ENCODE measurements around the gene FGD6. TPM values are rescaled to one million over a fixed set of nuclear protein-coding genes. Genes with fewer than 3 reads are reported as not detected.

FGD6 gene
- total RNA-seq, 1 donor from 2014 or later = 17.7 TPM

DNA sequence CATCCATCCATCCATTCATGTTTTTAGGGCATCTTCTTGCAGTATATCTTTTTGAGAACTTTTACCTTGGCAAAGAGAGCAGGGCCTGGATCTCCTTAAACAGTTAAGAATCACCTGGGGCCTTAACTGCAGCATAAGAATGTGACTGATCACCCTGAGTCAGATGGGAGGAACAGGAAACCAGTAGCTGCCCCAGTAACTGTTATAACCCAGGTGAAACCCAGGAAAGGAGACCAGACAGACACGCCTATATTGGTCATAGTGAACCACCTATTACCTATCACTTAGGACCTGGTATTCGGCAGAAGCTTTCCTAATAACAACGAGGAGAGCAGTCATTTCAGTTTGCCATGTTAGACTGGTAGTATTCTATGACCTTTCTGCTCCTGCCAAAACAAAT, 100.5 kb downstream of the FGD6 start:
- TF ChIP-seq, protein P1, sequence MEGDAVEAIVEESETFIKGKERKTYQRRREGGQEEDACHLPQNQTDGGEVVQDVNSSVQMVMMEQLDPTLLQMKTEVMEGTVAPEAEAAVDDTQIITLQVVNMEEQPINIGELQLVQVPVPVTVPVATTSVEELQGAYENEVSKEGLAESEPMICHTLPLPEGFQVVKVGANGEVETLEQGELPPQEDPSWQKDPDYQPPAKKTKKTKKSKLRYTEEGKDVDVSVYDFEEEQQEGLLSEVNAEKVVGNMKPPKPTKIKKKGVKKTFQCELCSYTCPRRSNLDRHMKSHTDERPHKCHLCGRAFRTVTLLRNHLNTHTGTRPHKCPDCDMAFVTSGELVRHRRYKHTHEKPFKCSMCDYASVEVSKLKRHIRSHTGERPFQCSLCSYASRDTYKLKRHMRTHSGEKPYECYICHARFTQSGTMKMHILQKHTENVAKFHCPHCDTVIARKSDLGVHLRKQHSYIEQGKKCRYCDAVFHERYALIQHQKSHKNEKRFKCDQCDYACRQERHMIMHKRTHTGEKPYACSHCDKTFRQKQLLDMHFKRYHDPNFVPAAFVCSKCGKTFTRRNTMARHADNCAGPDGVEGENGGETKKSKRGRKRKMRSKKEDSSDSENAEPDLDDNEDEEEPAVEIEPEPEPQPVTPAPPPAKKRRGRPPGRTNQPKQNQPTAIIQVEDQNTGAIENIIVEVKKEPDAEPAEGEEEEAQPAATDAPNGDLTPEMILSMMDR (IDR thresholded peaks at IDR 0.05) = no peak
- peaks cover 0 to 9% of the 10 kb centered on the region in 2 donors for H3K36me3 ChIP-seq
- intact Hi-C loops (cut with DNase I) = loop anchor here (2.0 kb wide), 1 partner anchor 220 kb away; no protein-coding TSS in a partner anchor
- no peak overlapping the region for H3K4me3 ChIP-seq
- peak overlapping the region; percentile 44 for H3K27ac ChIP-seq
- H3K9me3 ChIP-seq = no peaks in the 10 kb centered on the region
- no peak for DNase-seq (ENCODE audit: extremely low spot score in 2 of 2)
- H3K27me3 ChIP-seq = no peaks in the 10 kb centered on the region
- H3K4me1 ChIP-seq = peaks cover 19% of the 10 kb centered on the region

GRCh38 chr12:95116341-95116740, 100.9 kb downstream of the FGD6 start:
- Histone ChIP-seq H3K4me3 (no peak overlapping the region), H3K4me1 (peaks cover 19% of the 10 kb centered on the region), H3K9me3 (no peaks in the 10 kb centered on the region), H3K36me3 (peaks cover 0 to 9% of the 10 kb centered on the region in 2 donors), H3K27me3 (no peaks in the 10 kb centered on the region), H3K27ac (peak overlapping the region; percentile 44)
- DNase-seq (ENCODE audit: extremely low spot score in 2 of 2) = no peak
- intact Hi-C loops (cut with DNase I) = loop anchor here (2.0 kb wide), 1 partner anchor 220 kb away; no protein-coding TSS in a partner anchor
- TF ChIP-seq, protein P1 (IDR thresholded peaks at IDR 0.05) = no peak
- TF ChIP-seq POLR2A (IDR thresholded peaks at IDR 0.05) = no peak
- no peak for TF ChIP-seq POLR2AphosphoS5 (IDR thresholded peaks at IDR 0.05; ENCODE audit: insufficient read depth in 1 of 2, low read depth in 1 of 2)

- TF ChIP-seq, protein P1 (IDR thresholded peaks at IDR 0.05) = no peak
- TF ChIP-seq POLR2A (IDR thresholded peaks at IDR 0.05) (no peak), POLR2AphosphoS5 (IDR thresholded peaks at IDR 0.05; ENCODE audit: insufficient read depth in 1 of 2, low read depth in 1 of 2) (no peak)
- H3K36me3 ChIP-seq = peaks cover 0 to 9% of the 10 kb centered on the region in 2 donors
- no peaks in the 10 kb centered on the region for H3K27me3 ChIP-seq
- intact Hi-C loops (cut with DNase I) = loop anchor here (2.0 kb wide), 1 partner anchor 221 kb away; no protein-coding TSS in a partner anchor
- H3K4me1 ChIP-seq = peaks cover 19% of the 10 kb centered on the region
- no peaks in the 10 kb centered on the region for H3K9me3 ChIP-seq
- H3K4me3 ChIP-seq = no peak overlapping the region
- no peak for DNase-seq (ENCODE audit: extremely low spot score in 2 of 2)
- H3K27ac ChIP-seq = no peak overlapping the region
Measured at GRCh38 chr12:95115641-95116040, 101.6 kb downstream of the FGD6 start.

DNA sequence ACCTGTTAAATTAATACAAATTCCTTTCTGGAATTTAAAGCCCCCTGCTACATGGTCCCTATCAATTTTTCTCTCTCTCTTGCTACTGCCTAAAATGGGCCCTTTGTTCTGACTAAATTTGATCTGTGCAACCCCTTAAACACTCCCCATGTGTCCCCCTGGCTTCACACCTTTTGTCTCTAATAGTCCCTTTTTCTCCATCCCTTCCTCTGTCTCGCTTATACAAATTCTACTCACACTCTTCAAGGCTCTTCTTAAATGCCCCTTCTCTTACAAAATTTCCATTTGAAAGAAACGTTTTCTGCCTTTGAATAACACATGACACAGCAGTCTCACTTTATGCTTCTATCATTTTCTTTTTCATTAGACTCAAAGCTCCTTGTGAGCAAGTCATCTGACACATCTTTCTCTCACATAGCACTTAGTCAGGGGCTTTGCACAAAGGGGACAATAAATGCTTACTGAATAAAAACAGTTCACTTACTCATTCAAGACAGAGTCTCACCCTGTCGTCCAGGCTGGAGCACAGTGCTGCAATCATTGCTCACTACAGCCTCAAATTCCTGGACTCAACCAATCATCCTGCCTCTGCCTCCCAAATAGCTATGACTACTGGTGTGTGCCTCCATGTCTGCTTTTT, 102.4 kb downstream of the FGD6 start:
- Histone ChIP-seq H3K4me1 (peaks cover 19% of the 10 kb centered on the region), H3K27me3 (no peaks in the 10 kb centered on the region), H3K4me3 (no peak overlapping the region), H3K9me3 (no peaks in the 10 kb centered on the region), H3K36me3 (peaks cover 0 to 9% of the 10 kb centered on the region in 2 donors), H3K27ac (no peak overlapping the region)
- intact Hi-C loops (cut with DNase I) = no loop called here
- no peak for TF ChIP-seq POLR2AphosphoS5 (IDR thresholded peaks at IDR 0.05; ENCODE audit: insufficient read depth in 1 of 2, low read depth in 1 of 2)
- no peak for TF ChIP-seq POLR2A (IDR thresholded peaks at IDR 0.05)
- TF ChIP-seq, protein P1 (IDR thresholded peaks at IDR 0.05) = no peak
- no peak for DNase-seq (ENCODE audit: extremely low spot score in 2 of 2)

- intact Hi-C loops (cut with DNase I) = no loop called here
- H3K36me3 ChIP-seq = peaks cover 0 to 19% of the 10 kb centered on the region in 2 donors
- no peak for DNase-seq (ENCODE audit: extremely low spot score in 2 of 2)
Measured at GRCh38 chr12:95107362-95107761, 109.9 kb downstream of the FGD6 start.

More at GRCh38 chr12:95107362-95107761, 109.9 kb downstream of the FGD6 start:
- TF ChIP-seq POLR2AphosphoS5 (IDR thresholded peaks at IDR 0.05; ENCODE audit: insufficient read depth in 1 of 2, low read depth in 1 of 2) (no peak), POLR2A (IDR thresholded peaks at IDR 0.05) (no peak)
- TF ChIP-seq, protein P1 (IDR thresholded peaks at IDR 0.05) = no peak
- H3K27ac ChIP-seq = no peak overlapping the region
- no peak overlapping the region for H3K4me3 ChIP-seq
- no peaks in the 10 kb centered on the region for H3K9me3 ChIP-seq
- no peaks in the 10 kb centered on the region for H3K4me1 ChIP-seq
- H3K27me3 ChIP-seq = no peaks in the 10 kb centered on the region
